Kidney capillary endothelial cell (primary cell): ENCODE data around the gene ZNF628.
"Not testable (repeated sequence)": the region's sequence is repeated elsewhere in the genome, so short reads cannot be mapped to it uniquely, and the experiment has no call there.

Experiments used
- DNase-seq: peaks from one replicate; pipeline ENCODE4 v3.0.0-alpha.2; 2018; ENCODE audit warnings: low spot score

ZNF628 gene

GRCh38 chr19:55484593-55485438, 8.4 kb downstream of the ZNF628 start, which contains the start of gene NAT14:
Gene NAT14 (plus strand): TSS chr19:55485188. CDS start chr19:55485709, 521 bp downstream.
- DNase-seq: peak; percentile 37

GRCh38 chr19:55485439-55486011, 9.1 kb downstream of the ZNF628 start:
- DNase-seq: no peak

- DNase-seq: no peak
Measured at GRCh38 chr19:55486043-55486970, 9.9 kb downstream of the ZNF628 start.

- peak; percentile 81 for DNase-seq
Measured at GRCh38 chr19:55486971-55487923, 10.8 kb downstream of the ZNF628 start.

GRCh38 chr19:55487924-55488687, 11.7 kb downstream of the ZNF628 start, which contains the start of gene SSC5D:
Gene SSC5D (plus strand): TSS chr19:55488436. CDS start chr19:55488590, 154 bp downstream.
- no peak for DNase-seq

GRCh38 chr19:55488986-55489710, 12.7 kb downstream of the ZNF628 start:
- DNase-seq: no peak

GRCh38 chr19:55489711-55490477, 13.5 kb downstream of the ZNF628 start:
- no peak for DNase-seq

- DNase-seq: no peak
Measured at GRCh38 chr19:55490478-55491432, 14.3 kb downstream of the ZNF628 start.

GRCh38 chr19:55491546-55492360, 15.3 kb downstream of the ZNF628 start:
- DNase-seq: no peak

- DNase-seq: no peak
Measured at GRCh38 chr19:55492362-55492944, 16.0 kb downstream of the ZNF628 start.

- no peak for DNase-seq
Measured at GRCh38 chr19:55493052-55493644, 16.7 kb downstream of the ZNF628 start.

GRCh38 chr19:55493645-55494171, 17.3 kb downstream of the ZNF628 start:
- DNase-seq: no peak

GRCh38 chr19:55494172-55494761, 17.9 kb downstream of the ZNF628 start:
- DNase-seq: peak; percentile 38

GRCh38 chr19:55495646-55496349, 19.4 kb downstream of the ZNF628 start:
- DNase-seq: no peak

GRCh38 chr19:55496820-55497219, 20.4 kb downstream of the ZNF628 start:
- not testable (repeated sequence) for DNase-seq
